ENCODE measurements around the gene C2orf81. TPM values are rescaled to one million over a fixed set of nuclear protein-coding genes. Genes with fewer than 3 reads are reported as not detected.
A peak's percentile ranks its signal among the peaks of the same experiment; 100 is the strongest.

The C2orf81 gene
- total and polyA plus RNA-seq, 5 donors from 2014 or later: 1.1 to 3.9 (median 2.1) TPM

- Histone ChIP-seq H3K36me3 (ENCODE audit: control insufficient read depth, insufficient read depth, low read length) (peaks cover 3% of the 10 kb centered on the region), H3K27ac (ENCODE audit: insufficient read depth, low read length, poor library complexity, severe bottlenecking) (no peak overlapping the region), H3K4me3 (ENCODE audit: low read depth, low read length) (no peak overlapping the region), H3K9me3 (ENCODE audit: control insufficient read depth in 2 of 2, low read length in 2 of 2) (no peaks in the 10 kb centered on the region), H3K4me1 (ENCODE audit: control insufficient read depth, insufficient read depth, low read length, poor library complexity, severe bottlenecking) (no peaks in the 10 kb centered on the region), H3K27me3 (ENCODE audit: control insufficient read depth, insufficient read depth, low read length) (no peaks in the 10 kb centered on the region)
- no peak overlapping the region for H3K27ac Mint-ChIP-seq
- no peak for ATAC-seq (ENCODE audit: low read depth in 2 of 2)
- H3K9me3 Mint-ChIP-seq: no peaks in the 10 kb centered on the region
- no peaks in the 10 kb centered on the region for H3K4me1 Mint-ChIP-seq
- H3K27me3 Mint-ChIP-seq: peaks cover 4% of the 10 kb centered on the region
- DNase-seq: no peak
- peaks cover 7% of the 10 kb centered on the region for H3K36me3 Mint-ChIP-seq
- H3K4me3 Mint-ChIP-seq: peak overlapping the region in 1 of 4 donors; percentile 34
Measured at GRCh38 chr2:74430502-74430901, 9.1 kb upstream of the C2orf81 start.

DNA sequence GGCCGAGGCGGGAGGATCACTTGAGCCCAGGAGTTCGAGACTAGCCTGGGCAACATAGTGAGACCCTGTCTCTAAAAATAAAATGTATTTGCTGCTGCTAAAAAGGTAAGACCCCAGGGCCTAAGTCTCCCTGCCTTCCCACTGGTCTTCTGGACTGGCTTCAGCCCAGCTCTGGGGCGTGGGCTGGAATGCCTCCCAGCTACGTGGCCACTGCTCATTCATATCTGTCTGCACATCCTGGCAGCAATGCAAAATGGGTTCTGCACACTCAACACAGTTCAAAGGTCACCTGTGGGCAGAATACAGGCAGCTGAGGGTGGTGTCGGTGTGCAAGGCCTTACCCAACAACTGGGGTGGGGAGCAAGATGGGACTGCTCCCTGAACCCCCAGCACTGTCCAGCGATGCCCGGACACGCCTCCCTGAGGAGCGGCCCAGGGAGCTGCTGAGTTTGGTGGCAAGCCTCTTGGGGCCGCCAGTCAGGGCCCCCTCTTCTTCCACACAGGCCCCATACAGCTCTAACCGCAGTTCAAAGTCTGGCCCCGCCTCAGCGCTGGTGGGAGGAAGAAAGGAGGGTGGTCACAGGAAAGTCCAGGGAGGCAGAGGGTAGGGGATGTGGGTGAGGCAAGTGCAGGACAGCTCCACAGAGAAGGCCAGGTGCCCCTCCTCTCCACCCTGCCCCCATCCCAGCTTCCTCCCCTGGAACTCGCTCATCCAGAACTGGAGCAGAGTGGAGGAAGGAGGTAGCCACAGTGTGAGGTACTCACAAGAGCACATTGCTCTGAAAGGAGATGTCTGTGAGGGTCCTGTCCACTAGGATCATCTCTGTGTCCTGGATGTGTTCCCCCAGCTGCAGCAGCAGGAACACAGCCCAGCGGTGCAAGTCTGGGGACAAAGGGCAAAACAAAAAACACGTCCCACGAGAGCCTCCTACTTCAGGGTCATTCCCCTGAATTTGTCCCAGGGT lies 8.3 kb upstream of the C2orf81 start:
- Histone ChIP-seq H3K4me1 (ENCODE audit: control insufficient read depth, insufficient read depth, low read length, poor library complexity, severe bottlenecking) (no peaks in the 10 kb centered on the region), H3K36me3 (ENCODE audit: control insufficient read depth, insufficient read depth, low read length) (peaks cover 5% of the 10 kb centered on the region), H3K9me3 (ENCODE audit: control insufficient read depth in 2 of 2, low read length in 2 of 2) (no peaks in the 10 kb centered on the region), H3K4me3 (ENCODE audit: low read depth, low read length) (no peak overlapping the region), H3K27ac (ENCODE audit: insufficient read depth, low read length, poor library complexity, severe bottlenecking) (no peak overlapping the region), H3K27me3 (ENCODE audit: control insufficient read depth, insufficient read depth, low read length) (no peaks in the 10 kb centered on the region)
- no peak for DNase-seq
- no peaks in the 10 kb centered on the region for H3K4me1 Mint-ChIP-seq
- H3K9me3 Mint-ChIP-seq: no peaks in the 10 kb centered on the region
- peaks cover 9% of the 10 kb centered on the region for H3K36me3 Mint-ChIP-seq
- no peak for ATAC-seq (ENCODE audit: low read depth in 2 of 2)
- H3K27me3 Mint-ChIP-seq: peaks cover 4% of the 10 kb centered on the region
- H3K4me3 Mint-ChIP-seq: no peak overlapping the region
- H3K27ac Mint-ChIP-seq: no peak overlapping the region

DNA sequence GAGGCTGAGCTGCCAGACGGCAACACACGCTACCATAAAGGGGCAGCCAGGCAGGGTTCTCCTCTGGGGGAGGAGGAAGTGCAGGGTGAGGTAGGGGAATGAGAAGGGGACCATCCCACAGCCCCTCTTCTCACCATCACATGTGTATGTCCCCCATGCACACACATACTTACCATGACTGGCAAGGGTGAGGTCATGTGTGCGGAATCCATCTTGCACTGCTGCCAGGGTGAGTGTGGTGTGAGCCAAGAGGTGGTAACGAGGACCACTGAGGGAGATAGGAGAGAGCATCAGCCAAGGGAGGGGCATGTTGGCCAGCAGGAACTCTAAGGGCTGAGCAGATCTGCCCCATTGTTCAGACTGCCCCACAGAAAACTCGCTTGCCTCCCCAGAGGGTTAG lies 7.3 kb upstream of the C2orf81 start:
- Histone ChIP-seq H3K27ac (ENCODE audit: insufficient read depth, low read length, poor library complexity, severe bottlenecking) (no peak overlapping the region), H3K9me3 (ENCODE audit: control insufficient read depth in 2 of 2, low read length in 2 of 2) (no peaks in the 10 kb centered on the region), H3K4me1 (ENCODE audit: control insufficient read depth, insufficient read depth, low read length, poor library complexity, severe bottlenecking) (no peaks in the 10 kb centered on the region), H3K4me3 (ENCODE audit: low read depth, low read length) (no peak overlapping the region), H3K36me3 (ENCODE audit: control insufficient read depth, insufficient read depth, low read length) (peaks cover 5% of the 10 kb centered on the region), H3K27me3 (ENCODE audit: control insufficient read depth, insufficient read depth, low read length) (no peaks in the 10 kb centered on the region)
- Mint-ChIP-seq H3K4me1 (no peaks in the 10 kb centered on the region), H3K27me3 (peaks cover 4% of the 10 kb centered on the region), H3K9me3 (no peaks in the 10 kb centered on the region), H3K27ac (no peak overlapping the region), H3K4me3 (peak overlapping the region in 1 of 4 donors; percentile 10), H3K36me3 (peaks cover 9% of the 10 kb centered on the region)
- DNase-seq: no peak
- ATAC-seq (ENCODE audit: low read depth in 2 of 2): no peak

- Mint-ChIP-seq H3K27ac (peak overlapping the region in 2 of 3 donors; percentile 55 to 67), H3K4me1 (peaks cover 0 to 6% (median 2%) of the 10 kb centered on the region in 4 donors), H3K4me3 (peak overlapping the region in 1 of 4 donors; percentile 12), H3K36me3 (peaks cover 9% of the 10 kb centered on the region), H3K27me3 (peaks cover 4% of the 10 kb centered on the region), H3K9me3 (no peaks in the 10 kb centered on the region)
- H3K27ac ChIP-seq (ENCODE audit: insufficient read depth, low read length, poor library complexity, severe bottlenecking): no peak overlapping the region
- H3K4me1 ChIP-seq (ENCODE audit: control insufficient read depth, insufficient read depth, low read length, poor library complexity, severe bottlenecking): no peaks in the 10 kb centered on the region
- H3K4me3 ChIP-seq (ENCODE audit: low read depth, low read length): no peak overlapping the region
- H3K36me3 ChIP-seq (ENCODE audit: control insufficient read depth, insufficient read depth, low read length): peaks cover 5% of the 10 kb centered on the region
- ATAC-seq (ENCODE audit: low read depth in 2 of 2) (no peak), DNase-seq (no peak)
- no peaks in the 10 kb centered on the region for H3K27me3 ChIP-seq (ENCODE audit: control insufficient read depth, insufficient read depth, low read length)
- H3K9me3 ChIP-seq (ENCODE audit: control insufficient read depth in 2 of 2, low read length in 2 of 2): no peaks in the 10 kb centered on the region
Measured at GRCh38 chr2:74427551-74427950, 6.1 kb upstream of the C2orf81 start.

- ATAC-seq (ENCODE audit: low read depth in 2 of 2) (no peak), DNase-seq (no peak)
- no peaks in the 10 kb centered on the region for H3K9me3 Mint-ChIP-seq
- Histone ChIP-seq H3K9me3 (ENCODE audit: control insufficient read depth in 2 of 2, low read length in 2 of 2) (no peaks in the 10 kb centered on the region), H3K4me3 (ENCODE audit: low read depth, low read length) (no peak overlapping the region), H3K4me1 (ENCODE audit: control insufficient read depth, insufficient read depth, low read length, poor library complexity, severe bottlenecking) (peaks cover 8% of the 10 kb centered on the region), H3K27me3 (ENCODE audit: control insufficient read depth, insufficient read depth, low read length) (no peaks in the 10 kb centered on the region), H3K27ac (ENCODE audit: insufficient read depth, low read length, poor library complexity, severe bottlenecking) (no peak overlapping the region), H3K36me3 (ENCODE audit: control insufficient read depth, insufficient read depth, low read length) (peaks cover 5% of the 10 kb centered on the region)
- H3K4me3 Mint-ChIP-seq: peak overlapping the region in 1 of 4 donors; percentile 49
- H3K27me3 Mint-ChIP-seq: peaks cover 9% of the 10 kb centered on the region
- H3K36me3 Mint-ChIP-seq: peaks cover 9% of the 10 kb centered on the region
- H3K27ac Mint-ChIP-seq: no peak overlapping the region
- H3K4me1 Mint-ChIP-seq: peaks cover 1 to 16% (median 7%) of the 10 kb centered on the region in 4 donors
Measured at GRCh38 chr2:74426181-74426758, 4.9 kb upstream of the C2orf81 start.

- no peak overlapping the region for H3K4me3 ChIP-seq (ENCODE audit: low read depth, low read length)
- no peak overlapping the region for H3K27ac ChIP-seq (ENCODE audit: insufficient read depth, low read length, poor library complexity, severe bottlenecking)
- no peaks in the 10 kb centered on the region for H3K9me3 ChIP-seq (ENCODE audit: control insufficient read depth in 2 of 2, low read length in 2 of 2)
- DNase-seq (no peak), ATAC-seq (ENCODE audit: low read depth in 2 of 2) (no peak)
- Mint-ChIP-seq H3K4me3 (no peak overlapping the region), H3K9me3 (no peaks in the 10 kb centered on the region), H3K4me1 (peaks cover 6 to 20% (median 10%) of the 10 kb centered on the region in 4 donors), H3K27ac (no peak overlapping the region), H3K27me3 (peaks cover 9% of the 10 kb centered on the region), H3K36me3 (peaks cover 9% of the 10 kb centered on the region)
- no peaks in the 10 kb centered on the region for H3K27me3 ChIP-seq (ENCODE audit: control insufficient read depth, insufficient read depth, low read length)
- H3K4me1 ChIP-seq (ENCODE audit: control insufficient read depth, insufficient read depth, low read length, poor library complexity, severe bottlenecking): peaks cover 13% of the 10 kb centered on the region
- peaks cover 5% of the 10 kb centered on the region for H3K36me3 ChIP-seq (ENCODE audit: control insufficient read depth, insufficient read depth, low read length)
Measured at GRCh38 chr2:74425523-74425922, 4.1 kb upstream of the C2orf81 start.

- no peaks in the 10 kb centered on the region for H3K9me3 ChIP-seq (ENCODE audit: control insufficient read depth in 2 of 2, low read length in 2 of 2)
- peaks cover 9% of the 10 kb centered on the region for H3K36me3 Mint-ChIP-seq
- H3K4me1 Mint-ChIP-seq: peaks cover 6 to 26% (median 14%) of the 10 kb centered on the region in 4 donors
- H3K27ac ChIP-seq (ENCODE audit: insufficient read depth, low read length, poor library complexity, severe bottlenecking): no peak overlapping the region
- H3K4me3 Mint-ChIP-seq: peak overlapping the region in 1 of 4 donors; percentile 88
- no peak overlapping the region for H3K27ac Mint-ChIP-seq
- no peaks in the 10 kb centered on the region for H3K9me3 Mint-ChIP-seq
- H3K27me3 ChIP-seq (ENCODE audit: control insufficient read depth, insufficient read depth, low read length): no peaks in the 10 kb centered on the region
- H3K4me1 ChIP-seq (ENCODE audit: control insufficient read depth, insufficient read depth, low read length, poor library complexity, severe bottlenecking): peaks cover 13% of the 10 kb centered on the region
- H3K27me3 Mint-ChIP-seq: peaks cover 14% of the 10 kb centered on the region
- H3K36me3 ChIP-seq (ENCODE audit: control insufficient read depth, insufficient read depth, low read length): peaks cover 5% of the 10 kb centered on the region
- DNase-seq (no peak), ATAC-seq (ENCODE audit: low read depth in 2 of 2) (no peak)
- H3K4me3 ChIP-seq (ENCODE audit: low read depth, low read length): no peak overlapping the region
Measured at GRCh38 chr2:74424995-74425406, 3.6 kb upstream of the C2orf81 start.
